Ovary (tissue), 3 donors: Measurements from ENCODE around the gene HIPK3.

Source experiments
- EP300 ChIP-seq: sonication (generic); formaldehyde crosslinking; IDR thresholded peaks from one replicate; pipeline ENCODE4 v1.6.1; 2017; ENCODE audit warnings: antibody characterized with exemption
- TF ChIP-seq, protein P1 (sequence below), 3 donors: fragments of 450-650 bp in 2 of 3; fragments of 200-600 bp in 1 of 3; IDR thresholded peaks; one replicate each; pipeline versions ENCODE4 v1.5.1 to v1.8.0; 2016 to 2022; ENCODE audit warnings: antibody characterized with exemption in 3 of 3, mild to moderate bottlenecking in 1 of 3
- donor health status: DM: no; HTN: no; CAD: no.

DNA sequence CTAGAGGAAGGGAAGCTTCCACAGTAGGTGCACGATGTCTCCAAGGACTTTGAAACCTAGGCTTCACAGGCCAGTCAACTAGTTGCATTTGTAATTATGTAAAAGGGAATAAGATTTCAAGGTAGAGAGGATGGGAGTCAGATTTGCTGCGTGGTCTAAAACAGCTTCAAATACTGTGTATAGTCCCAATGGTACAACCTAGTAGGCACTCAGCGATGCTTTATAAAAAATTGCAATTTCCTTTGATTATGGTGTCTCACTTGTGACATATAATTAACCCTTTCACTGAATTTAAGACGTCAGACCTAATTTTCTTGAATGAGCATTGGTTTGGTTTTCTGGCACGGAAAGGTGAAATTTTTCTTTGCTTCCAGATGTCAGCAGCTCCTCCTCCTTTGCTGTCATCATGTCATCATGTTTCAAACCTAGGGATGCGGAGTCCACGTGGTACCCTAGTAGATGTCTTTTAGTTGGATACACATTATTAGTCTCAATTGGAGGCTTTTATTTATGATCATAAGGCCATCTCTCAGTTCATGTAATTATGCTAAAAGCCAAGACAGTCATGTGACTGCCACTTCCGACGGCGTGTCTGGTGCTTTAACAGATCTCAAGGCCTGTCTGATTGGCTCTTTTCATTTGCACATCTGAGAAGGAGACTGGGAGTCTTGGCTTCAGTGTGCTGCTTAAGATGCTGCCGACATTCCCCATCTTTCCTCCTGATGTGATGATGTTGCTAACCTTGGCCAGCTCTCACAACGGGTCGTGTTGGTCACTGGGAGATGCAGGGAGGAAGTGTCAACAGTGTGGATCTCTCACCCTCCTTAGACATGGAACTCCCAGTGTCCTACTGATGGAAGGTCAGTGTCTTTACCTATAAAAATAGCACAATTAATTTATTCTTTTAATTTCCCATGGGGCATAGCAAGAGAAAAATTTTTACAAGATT, 134.0 kb downstream of the HIPK3 start:
- TF ChIP-seq, protein P1, sequence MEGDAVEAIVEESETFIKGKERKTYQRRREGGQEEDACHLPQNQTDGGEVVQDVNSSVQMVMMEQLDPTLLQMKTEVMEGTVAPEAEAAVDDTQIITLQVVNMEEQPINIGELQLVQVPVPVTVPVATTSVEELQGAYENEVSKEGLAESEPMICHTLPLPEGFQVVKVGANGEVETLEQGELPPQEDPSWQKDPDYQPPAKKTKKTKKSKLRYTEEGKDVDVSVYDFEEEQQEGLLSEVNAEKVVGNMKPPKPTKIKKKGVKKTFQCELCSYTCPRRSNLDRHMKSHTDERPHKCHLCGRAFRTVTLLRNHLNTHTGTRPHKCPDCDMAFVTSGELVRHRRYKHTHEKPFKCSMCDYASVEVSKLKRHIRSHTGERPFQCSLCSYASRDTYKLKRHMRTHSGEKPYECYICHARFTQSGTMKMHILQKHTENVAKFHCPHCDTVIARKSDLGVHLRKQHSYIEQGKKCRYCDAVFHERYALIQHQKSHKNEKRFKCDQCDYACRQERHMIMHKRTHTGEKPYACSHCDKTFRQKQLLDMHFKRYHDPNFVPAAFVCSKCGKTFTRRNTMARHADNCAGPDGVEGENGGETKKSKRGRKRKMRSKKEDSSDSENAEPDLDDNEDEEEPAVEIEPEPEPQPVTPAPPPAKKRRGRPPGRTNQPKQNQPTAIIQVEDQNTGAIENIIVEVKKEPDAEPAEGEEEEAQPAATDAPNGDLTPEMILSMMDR (IDR thresholded peaks at IDR 0.05): no peak
- no peak for TF ChIP-seq EP300
